Peyer's patch (tissue), 4 donors: Measurements from ENCODE around the gene PRLHR. TPM values are rescaled to one million over a fixed set of nuclear protein-coding genes. Genes with fewer than 3 reads are reported as not detected.

Source experiments
- DNase-seq, 3 donors: peaks; one replicate each; pipeline ENCODE4 v3.0.0-alpha.2; 2017 to 2019
- H3K27ac ChIP-seq, 4 donors: fragments of 200-600 bp; sonication (generic); one replicate each; pipeline ENCODE4 v1.5.1; 2016 to 2019
- H3K27me3 ChIP-seq, 2 donors: fragments of 200-600 bp; sonication (generic); one replicate each; pipeline ENCODE4 v1.5.1; 2019
- H3K36me3 ChIP-seq, 3 donors: fragments of 200-600 bp; sonication (generic); one replicate each; pipeline ENCODE4 v1.5.1; 2016 to 2019
- H3K4me1 ChIP-seq, 4 donors: fragments of 200-600 bp; sonication (generic); one replicate each; pipeline ENCODE4 v1.5.1; 2016 to 2019
- H3K4me3 ChIP-seq, 4 donors: fragments of 200-600 bp; sonication (generic); 1 replicate in 3 of 4; 2 replicates in 1 of 4; pipeline ENCODE4 v1.5.1; 2016 to 2019; ENCODE audit warnings: mild to moderate bottlenecking in 1 of 4
- H3K9me3 ChIP-seq, 4 donors: fragments of 200-600 bp; sonication (generic); one replicate each; pipeline ENCODE4 v1.5.1; 2016 to 2019; ENCODE audit warnings: mild to moderate bottlenecking in 1 of 4
- CTCF ChIP-seq, 6 experiments: fragments of 450-650 bp in 4 of 6; fragments of 200-600 bp in 2 of 6; sonication (generic) in 1 of 6; IDR thresholded peaks; one replicate each; pipeline ENCODE4 v1.5.1; 2017 to 2019; ENCODE audit warnings: antibody characterized with exemption in 6 of 6, mild to moderate bottlenecking in 3 of 6, moderate library complexity in 1 of 6
- POLR2A ChIP-seq, 2 donors: fragments of 450-650 bp; IDR thresholded peaks; one replicate each; pipeline ENCODE4 v1.5.1; 2017; ENCODE audit warnings: antibody characterized with exemption in 2 of 2, mild to moderate bottlenecking in 2 of 2, moderate library complexity in 2 of 2
- total RNA-seq, 4 donors: library from RNA; depleted of rRNA; stranded (reverse); fragments of >200 nt; gene quantifications; one replicate each; pipeline ENCODE4 v1.1.0, GENCODE V29; 2016

The PRLHR gene
- total RNA-seq, 4 donors from 2014 or later = not detected

GRCh38 chr10:118564652-118565051 lies 30.8 kb downstream of the PRLHR start:
- no peak for TF ChIP-seq CTCF (IDR thresholded peaks at IDR 0.05)
- no peak for TF ChIP-seq POLR2A (IDR thresholded peaks at IDR 0.05)
- Histone ChIP-seq H3K4me3 (no peak overlapping the region), H3K9me3 (no peaks in the 10 kb centered on the region), H3K36me3 (no peaks in the 10 kb centered on the region), H3K27me3 (no peaks in the 10 kb centered on the region), H3K27ac (no peak overlapping the region), H3K4me1 (no peaks in the 10 kb centered on the region)
- DNase-seq = no peak

GRCh38 chr10:118564114-118564513 lies 31.3 kb downstream of the PRLHR start:
- no peaks in the 10 kb centered on the region for H3K27me3 ChIP-seq
- TF ChIP-seq CTCF (IDR thresholded peaks at IDR 0.05) = no peak
- TF ChIP-seq POLR2A (IDR thresholded peaks at IDR 0.05) = no peak

DNA sequence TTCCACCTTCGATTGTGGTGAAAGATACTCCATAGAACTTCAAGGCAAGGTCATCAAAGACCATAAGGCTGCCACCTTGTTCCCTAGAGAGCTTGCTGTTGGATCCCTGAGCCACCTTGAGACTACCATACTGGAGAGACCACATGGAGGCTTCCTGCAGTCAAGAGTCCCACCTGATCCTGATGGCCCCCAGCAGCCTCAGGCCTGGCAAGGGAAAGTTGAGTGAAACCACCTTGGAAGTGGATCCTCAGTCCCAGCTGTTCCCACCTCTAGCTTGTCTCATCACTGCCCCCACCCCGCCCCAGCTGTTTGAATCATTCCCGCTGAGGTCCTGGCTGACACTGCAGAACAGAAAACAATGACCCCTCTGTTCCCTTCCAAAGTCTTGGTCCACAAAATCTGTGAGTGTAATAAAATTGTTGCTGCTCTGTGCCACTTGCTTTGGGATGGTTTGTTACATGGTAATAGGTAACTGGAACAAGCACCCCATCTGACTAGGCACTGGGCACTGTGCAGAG lies 32.0 kb downstream of the PRLHR start:
- DNase-seq = no peak
- Histone ChIP-seq H3K9me3 (no peaks in the 10 kb centered on the region), H3K36me3 (no peaks in the 10 kb centered on the region), H3K27ac (no peak overlapping the region), H3K4me3 (no peak overlapping the region), H3K4me1 (no peaks in the 10 kb centered on the region), H3K27me3 (no peaks in the 10 kb centered on the region)
- TF ChIP-seq CTCF (IDR thresholded peaks at IDR 0.05) (no peak), POLR2A (IDR thresholded peaks at IDR 0.05) (no peak)

More at GRCh38 chr10:118564114-118564513, 31.3 kb downstream of the PRLHR start:
- DNase-seq = no peak
- H3K27ac ChIP-seq = no peak overlapping the region
- H3K4me3 ChIP-seq = no peak overlapping the region
- no peaks in the 10 kb centered on the region for H3K9me3 ChIP-seq
- H3K36me3 ChIP-seq = no peaks in the 10 kb centered on the region
- H3K4me1 ChIP-seq = no peaks in the 10 kb centered on the region

GRCh38 chr10:118562851-118563250 lies 32.6 kb downstream of the PRLHR start:
- Histone ChIP-seq H3K4me1 (no peaks in the 10 kb centered on the region), H3K4me3 (no peak overlapping the region), H3K9me3 (no peaks in the 10 kb centered on the region), H3K36me3 (no peaks in the 10 kb centered on the region), H3K27me3 (no peaks in the 10 kb centered on the region), H3K27ac (no peak overlapping the region)
- no peak for DNase-seq
- TF ChIP-seq CTCF (IDR thresholded peaks at IDR 0.05) (no peak), POLR2A (IDR thresholded peaks at IDR 0.05) (no peak)

GRCh38 chr10:118557946-118558345 lies 37.5 kb downstream of the PRLHR start:
- DNase-seq = no peak
- Histone ChIP-seq H3K4me3 (no peak overlapping the region), H3K36me3 (no peaks in the 10 kb centered on the region), H3K9me3 (no peaks in the 10 kb centered on the region), H3K27ac (no peak overlapping the region), H3K4me1 (no peaks in the 10 kb centered on the region), H3K27me3 (no peaks in the 10 kb centered on the region)
- TF ChIP-seq POLR2A (IDR thresholded peaks at IDR 0.05) = no peak
- TF ChIP-seq CTCF (IDR thresholded peaks at IDR 0.05) = no peak
